ENCODE data around the gene SYNJ2. TPM values are rescaled to one million over a fixed set of nuclear protein-coding genes. Genes with fewer than 3 reads are reported as not detected.
A peak's percentile ranks its signal among the peaks of the same experiment; 100 is the strongest.

The SYNJ2 gene
- total and polyA plus RNA-seq, 2 of the 4 experiments (the other 2 are of a cell fraction) = 40.8 to 45.2 TPM

DNA sequence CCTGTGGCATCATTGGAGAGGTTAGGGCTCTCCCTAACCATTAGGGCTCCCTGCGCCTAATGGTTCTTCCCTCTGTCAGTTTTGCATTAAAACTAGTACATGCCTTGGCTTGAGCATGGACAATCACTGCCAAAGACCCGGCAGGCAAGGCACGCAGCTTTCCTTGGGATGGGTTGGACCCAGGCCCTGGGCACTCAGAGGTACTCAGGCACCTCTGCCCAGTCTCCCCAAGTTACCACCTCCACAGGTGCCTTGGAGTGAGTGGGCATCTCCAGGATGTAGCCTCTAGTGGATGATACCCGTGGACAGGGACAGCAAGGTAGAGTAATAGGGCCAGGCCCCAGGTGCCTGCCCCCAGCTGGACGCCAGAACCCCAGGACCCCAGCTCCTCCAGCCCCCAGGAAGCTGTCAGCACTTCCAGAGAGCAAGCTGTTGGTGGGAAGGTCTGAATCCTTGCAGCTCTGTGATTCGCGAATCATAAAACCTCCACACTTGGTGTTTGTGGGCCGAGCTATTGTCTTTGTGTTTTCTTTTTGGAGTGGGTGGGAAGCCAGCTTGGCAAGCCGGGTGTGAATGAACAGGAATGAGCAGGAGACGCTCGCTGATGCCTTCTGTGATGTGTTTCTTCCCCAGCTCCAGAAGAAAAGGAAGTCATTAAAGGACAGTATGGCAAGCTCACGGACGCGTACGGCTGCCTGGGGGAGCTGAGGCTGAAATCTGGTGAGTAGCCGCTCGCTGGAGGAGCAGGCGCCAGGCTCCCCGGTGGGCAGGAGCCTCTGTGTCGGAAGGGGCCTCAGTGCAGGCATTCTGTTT is 35.1 kb downstream of the SYNJ2 start (continued):
- TF ChIP-seq MXI1 (IDR thresholded peaks at IDR 0.05; ENCODE audit: borderline replicate concordance, low read depth, low read length) (no peak), RFX5 (IDR thresholded peaks at IDR 0.05; ENCODE audit: low read depth, low read length) (no peak)

DNA sequence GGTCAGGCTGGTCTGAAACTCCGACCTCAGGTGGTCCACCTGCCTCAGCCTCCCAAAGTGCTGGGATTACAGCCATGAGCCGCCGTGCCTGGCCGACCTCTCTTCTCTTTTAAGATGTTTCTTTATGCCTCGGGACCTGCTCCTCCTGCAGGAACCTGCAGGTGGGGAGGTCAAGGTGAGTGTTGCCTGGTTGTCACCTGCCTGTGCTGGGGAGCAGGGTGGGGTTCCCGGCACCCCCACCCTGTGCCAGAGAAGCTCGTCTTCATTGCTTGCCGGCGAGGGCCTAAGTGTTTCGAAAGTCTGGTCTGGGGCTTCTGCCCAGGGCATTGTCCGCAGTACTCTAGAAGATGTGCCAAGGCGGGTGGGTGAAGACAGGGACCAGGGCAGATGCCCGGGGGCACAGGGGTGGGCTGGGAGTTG is 36.0 kb downstream of the SYNJ2 start:
- Histone ChIP-seq H2BK15ac (ENCODE audit: low read depth, low read length) (peak overlapping the region; percentile 55; the same call in 1 of the 3 replicates), H3K23ac (ENCODE audit: low read depth, low read length) (peak overlapping the region; percentile 47; the same call in 1 of the 2 replicates), H3K9ac (ENCODE audit: low read depth, low read length) (peak overlapping the region; percentile 18; the same call in 1 of the 2 replicates), H2AK5ac (ENCODE audit: low read depth, low read length) (peak overlapping the region; percentile 93; the same call in 1 of the 2 replicates), H4K5ac (ENCODE audit: low read depth, low read length) (peak overlapping the region; percentile 74; the same call in 1 of the 2 replicates), H3K36me3 (ENCODE audit: control insufficient read depth, insufficient read depth, low read length) (peaks cover 17% of the 10 kb centered on the region), H2AFZ (replicated peaks; ENCODE audit: low read length, poor library complexity) (no peak overlapping the region), H3K4ac (ENCODE audit: low read depth, low read length) (peak overlapping the region; percentile 89), H2BK5ac (ENCODE audit: low read depth, low read length, poor library complexity, severe bottlenecking) (peak overlapping the region; percentile 76), H4K8ac (ENCODE audit: low read depth in 2 of 2, low read length in 2 of 2) (peak overlapping the region in 1 of 2 experiments; percentile 74; a peak in 2 of 4 replicates), H3K9me1 (ENCODE audit: insufficient read depth, low read length) (peaks cover 43% of the 10 kb centered on the region), H4K20me1 (ENCODE audit: insufficient read depth, low read length) (peaks cover 11% of the 10 kb centered on the region; the same call in 1 of the 2 replicates), H3K79me1 (ENCODE audit: low read depth in 1 of 2, low read length in 2 of 2) (peaks cover 31 to 93% of the 10 kb centered on the region in 2 experiments), H3K14ac (replicated peaks; ENCODE audit: low read depth, low read length) (peak overlapping the region; percentile 74), H3K4me3 (ENCODE audit: insufficient read depth, low read depth, low read length) (no peak overlapping the region), H3K4me1 (ENCODE audit: control insufficient read depth, insufficient read depth, low read length) (peaks cover 33% of the 10 kb centered on the region), H2BK20ac (ENCODE audit: low read depth, low read length) (0 out of 2 replicates have a peak overlapping the region, but pooled peaks have one; percentile 75), H3K27ac (ENCODE audit: insufficient read depth, low read length) (peak overlapping the region; percentile 59), H2BK120ac (ENCODE audit: low read depth, low read length) (peak overlapping the region; percentile 91), H3K56ac (ENCODE audit: extremely low read depth, insufficient read depth, low read length) (no peak overlapping the region), H4K91ac (ENCODE audit: insufficient read depth, low read depth, low read length) (peak overlapping the region; percentile 85; the same call in 1 of the 2 replicates), H2AK9ac (replicated peaks; ENCODE audit: low read depth, low read length, poor library complexity) (peak overlapping the region; percentile 86), H3K9me3 (ENCODE audit: control insufficient read depth, insufficient read depth, low read length) (no peaks in the 10 kb centered on the region), H3K4me2 (ENCODE audit: low read depth, low read length) (no peak overlapping the region), H3K18ac (ENCODE audit: low read depth, low read length) (peak overlapping the region; percentile 67; the same call in 1 of the 2 replicates), H3K27me3 (ENCODE audit: control insufficient read depth, insufficient read depth, low read length) (no peaks in the 10 kb centered on the region)
- dilution Hi-C loops (cut with HindIII; ENCODE audit: low sequenced_read_pairs, unreplicated experiment) = no loop called here
- no peak for TF ChIP-seq CHD1 (IDR thresholded peaks at IDR 0.05; ENCODE audit: low read depth, low read length)
- no peak for TF ChIP-seq CEBPB (IDR thresholded peaks at IDR 0.05; ENCODE audit: low read depth, low read length)
- TF ChIP-seq MAFK (IDR thresholded peaks at IDR 0.05; ENCODE audit: low read depth, low read length) = no peak
- no peak for TF ChIP-seq SMC3 (IDR thresholded peaks at IDR 0.05; ENCODE audit: low read depth, low read length)
- TF ChIP-seq RFX5 (IDR thresholded peaks at IDR 0.05; ENCODE audit: low read depth, low read length) = no peak
- TF ChIP-seq, protein P1, sequence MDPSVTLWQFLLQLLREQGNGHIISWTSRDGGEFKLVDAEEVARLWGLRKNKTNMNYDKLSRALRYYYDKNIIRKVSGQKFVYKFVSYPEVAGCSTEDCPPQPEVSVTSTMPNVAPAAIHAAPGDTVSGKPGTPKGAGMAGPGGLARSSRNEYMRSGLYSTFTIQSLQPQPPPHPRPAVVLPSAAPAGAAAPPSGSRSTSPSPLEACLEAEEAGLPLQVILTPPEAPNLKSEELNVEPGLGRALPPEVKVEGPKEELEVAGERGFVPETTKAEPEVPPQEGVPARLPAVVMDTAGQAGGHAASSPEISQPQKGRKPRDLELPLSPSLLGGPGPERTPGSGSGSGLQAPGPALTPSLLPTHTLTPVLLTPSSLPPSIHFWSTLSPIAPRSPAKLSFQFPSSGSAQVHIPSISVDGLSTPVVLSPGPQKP (IDR thresholded peaks at IDR 0.05; ENCODE audit: borderline replicate concordance, low read depth, low read length) = no peak
- TF ChIP-seq FOS (IDR thresholded peaks at IDR 0.05; ENCODE audit: low read depth, low read length) = no peak
- intact Hi-C loops (cut with micrococcal nuclease) = no loop called here
- in situ Hi-C loops (cut with MboI; ENCODE audit: low sequenced_read_pairs) = no loop called here
- ChIA-PET CTCF (no interaction called here), POLR2A (ENCODE audit: unreplicated experiment) (no interaction called here)
- no peak for DNase-seq
- BruUV-seq (replicated peaks) = no TSS peak
- no peak for ATAC-seq (ENCODE audit: low read depth)
- 95% methylated on average over 4 of the region's 13 CpGs; no CpG with 5 or more reads in 1 of the 2 experiments for WGBS, 2 experiments (ENCODE audit: extremely low coverage in 2 of 2, insufficient read length in 1 of 2)
